HG02610 (cell line): ENCODE measurements around the gene INKA2.

Source experiments
- ATAC-seq: cut with Tn5 transposase; IDR thresholded peaks from one replicate; pipeline ENCODE4 v1.9.1; 2021; ENCODE audit warnings: mild to moderate bottlenecking, moderate library complexity; ENCODE audit not compliant: unreplicated experiment

The INKA2 gene

GRCh38 chr1:111739194-111739924 lies at the start of gene INKA2:
INKA2 (minus strand) TSS chr1:111739395; CDS start chr1:111739242, 153 bp downstream.
- peak; percentile 85 for ATAC-seq

GRCh38 chr1:111786669-111787207 lies 47.5 kb upstream of the INKA2 start:
- ATAC-seq = no peak

GRCh38 chr1:111784273-111784901 lies 45.2 kb upstream of the INKA2 start:
- no peak for ATAC-seq

- ATAC-seq = no peak
Observed at GRCh38 chr1:111779546-111779945, 40.4 kb upstream of the INKA2 start.

GRCh38 chr1:111778541-111779051 lies 39.4 kb upstream of the INKA2 start:
- ATAC-seq = no peak

GRCh38 chr1:111778066-111778465 lies 38.9 kb upstream of the INKA2 start:
- no peak for ATAC-seq

- no peak for ATAC-seq
Observed at GRCh38 chr1:111777301-111777700, 38.1 kb upstream of the INKA2 start.

GRCh38 chr1:111776861-111777260 lies 37.7 kb upstream of the INKA2 start:
- no peak for ATAC-seq

- no peak for ATAC-seq
Observed at GRCh38 chr1:111776391-111776790, 37.2 kb upstream of the INKA2 start.

- ATAC-seq = no peak
Observed at GRCh38 chr1:111775966-111776365, 36.8 kb upstream of the INKA2 start.

- ATAC-seq = no peak
Observed at GRCh38 chr1:111770916-111771315, 31.7 kb upstream of the INKA2 start.

- ATAC-seq = no peak
Observed at GRCh38 chr1:111769517-111770146, 30.4 kb upstream of the INKA2 start.

GRCh38 chr1:111768625-111769024 lies 29.4 kb upstream of the INKA2 start:
- ATAC-seq = no peak

- no peak for ATAC-seq
Observed at GRCh38 chr1:111768023-111768422, 28.8 kb upstream of the INKA2 start.

- no peak for ATAC-seq
Observed at GRCh38 chr1:111762332-111762731, 23.1 kb upstream of the INKA2 start.

- ATAC-seq = no peak
Observed at GRCh38 chr1:111761717-111762116, 22.5 kb upstream of the INKA2 start.

- ATAC-seq = no peak
Observed at GRCh38 chr1:111758373-111758772, 19.2 kb upstream of the INKA2 start.

GRCh38 chr1:111756124-111756513 lies 16.9 kb upstream of the INKA2 start:
- peak; percentile 3 for ATAC-seq

- peak; percentile 92 for ATAC-seq
Observed at GRCh38 chr1:111755331-111756123, 16.3 kb upstream of the INKA2 start, which contains the start of gene DDX20. DDX20 (plus strand) TSS chr1:111755901; CDS start chr1:111755925, 24 bp downstream.

- peak; percentile 6 for ATAC-seq
Observed at GRCh38 chr1:111754984-111755330, 15.8 kb upstream of the INKA2 start.
